HEK293 (cell line): ENCODE measurements around the gene PEAK3.
A peak's percentile ranks its signal among the peaks of the same experiment; 100 is the strongest.

Experiments
- BCL11B ChIP-seq: fragments of 450-650 bp; formaldehyde crosslinking; IDR thresholded peaks from 2 replicates; pipeline ENCODE4 v1.5.1; 2016; ENCODE audit warnings: low read depth, missing biosample characterization, missing genetic modification characterization
- BCL6B ChIP-seq: fragments of 450-650 bp; formaldehyde crosslinking; IDR thresholded peaks from 2 replicates; pipeline ENCODE4 v1.5.1; 2017; ENCODE audit warnings: missing biosample characterization, missing genetic modification characterization
- OVOL3 ChIP-seq: fragments of 450-650 bp; formaldehyde crosslinking; IDR thresholded peaks from 2 replicates; pipeline ENCODE4 v1.5.1; 2016; ENCODE audit warnings: missing biosample characterization, missing genetic modification characterization
- SCRT2 ChIP-seq: fragments of 450-650 bp; formaldehyde crosslinking; IDR thresholded peaks from 2 replicates; pipeline ENCODE4 v1.5.1; 2016; ENCODE audit warnings: missing biosample characterization, missing genetic modification characterization
- SP7 ChIP-seq: fragments of 450-650 bp; formaldehyde crosslinking; IDR thresholded peaks from 2 replicates; pipeline ENCODE4 v1.5.1; 2016; ENCODE audit warnings: missing biosample characterization, missing genetic modification characterization
- YY1 ChIP-seq: fragments of 450-650 bp; formaldehyde crosslinking; IDR thresholded peaks from 2 replicates; pipeline ENCODE4 v1.5.1; 2018; ENCODE audit warnings: missing biosample characterization, missing genetic modification characterization
- ZBTB17 ChIP-seq: fragments of 450-650 bp; formaldehyde crosslinking; IDR thresholded peaks from 2 replicates; pipeline ENCODE4 v1.5.1; 2016; ENCODE audit warnings: missing biosample characterization, missing genetic modification characterization
- ZEB2 ChIP-seq: fragments of 450-650 bp; formaldehyde crosslinking; IDR thresholded peaks from 2 replicates; pipeline ENCODE4 v1.5.1; 2016; ENCODE audit warnings: missing biosample characterization, missing genetic modification characterization
- ZFP69B ChIP-seq: fragments of 450-650 bp; formaldehyde crosslinking; IDR thresholded peaks from 2 replicates; pipeline ENCODE4 v1.5.1; 2016; ENCODE audit warnings: missing biosample characterization, missing genetic modification characterization
- ZIC2 ChIP-seq: fragments of 450-650 bp; formaldehyde crosslinking; IDR thresholded peaks from 2 replicates; pipeline ENCODE4 v1.5.1; 2016; ENCODE audit warnings: missing biosample characterization, missing genetic modification characterization
- ZNF112 ChIP-seq: fragments of 450-650 bp; formaldehyde crosslinking; IDR thresholded peaks from 2 replicates; pipeline ENCODE4 v1.5.0; 2017; ENCODE audit warnings: missing biosample characterization, missing genetic modification characterization
- ZNF121 ChIP-seq: fragments of 450-650 bp; formaldehyde crosslinking; IDR thresholded peaks from 2 replicates; pipeline ENCODE4 v1.5.1; 2016; ENCODE audit warnings: missing biosample characterization, missing genetic modification characterization
- ZNF140 ChIP-seq: fragments of 450-650 bp; formaldehyde crosslinking; IDR thresholded peaks from 2 replicates; pipeline ENCODE4 v1.5.1; 2016; ENCODE audit warnings: missing biosample characterization, missing genetic modification characterization
- ZNF174 ChIP-seq: fragments of 450-650 bp; formaldehyde crosslinking; IDR thresholded peaks from 2 replicates; pipeline ENCODE4 v1.5.0; 2017; ENCODE audit warnings: missing biosample characterization, mild to moderate bottlenecking, missing genetic modification characterization
- ZNF214 ChIP-seq: fragments of 450-650 bp; formaldehyde crosslinking; IDR thresholded peaks from 2 replicates; pipeline ENCODE4 v1.5.1; 2017; ENCODE audit warnings: missing biosample characterization, mild to moderate bottlenecking, missing genetic modification characterization, borderline replicate concordance
- ZNF24 ChIP-seq: fragments of 450-650 bp; formaldehyde crosslinking; IDR thresholded peaks from 2 replicates; pipeline ENCODE4 v1.5.1; 2016; ENCODE audit warnings: missing biosample characterization, missing genetic modification characterization
- ZNF335 ChIP-seq: fragments of 450-650 bp; formaldehyde crosslinking; conservative IDR thresholded peaks from 2 replicates; pipeline ENCODE4 v1.5.1; 2016; ENCODE audit warnings: missing biosample characterization, missing genetic modification characterization
- ZNF391 ChIP-seq: fragments of 450-650 bp; formaldehyde crosslinking; IDR thresholded peaks from 2 replicates; pipeline ENCODE4 v1.5.1; 2016; ENCODE audit warnings: low read depth, missing biosample characterization, missing genetic modification characterization, borderline replicate concordance
- ZNF426 ChIP-seq: fragments of 450-650 bp; formaldehyde crosslinking; IDR thresholded peaks from 2 replicates; pipeline ENCODE4 v1.5.1; 2017; ENCODE audit warnings: missing biosample characterization, missing genetic modification characterization, mild to moderate bottlenecking, inconsistent platforms, moderate library complexity
- ZNF473 ChIP-seq: fragments of 450-650 bp; formaldehyde crosslinking; IDR thresholded peaks from 2 replicates; pipeline ENCODE4 v1.5.1; 2017; ENCODE audit warnings: missing biosample characterization, missing genetic modification characterization
- ZNF544 ChIP-seq: fragments of 450-650 bp; formaldehyde crosslinking; IDR thresholded peaks from 2 replicates; pipeline ENCODE4 v1.5.0; 2017; ENCODE audit warnings: missing biosample characterization, missing genetic modification characterization
- ZNF558 ChIP-seq: fragments of 450-650 bp; formaldehyde crosslinking; IDR thresholded peaks from 2 replicates; pipeline ENCODE4 v1.5.1; 2016; ENCODE audit warnings: missing biosample characterization, missing genetic modification characterization
- ZNF707 ChIP-seq: fragments of 450-650 bp; formaldehyde crosslinking; IDR thresholded peaks from 2 replicates; pipeline ENCODE4 v1.5.1; 2016; ENCODE audit warnings: missing biosample characterization, missing genetic modification characterization
- ZNF791 ChIP-seq: fragments of 450-650 bp; formaldehyde crosslinking; IDR thresholded peaks from 2 replicates; pipeline ENCODE4 v1.5.1; 2016; ENCODE audit warnings: missing biosample characterization, missing genetic modification characterization
- ZSCAN30 ChIP-seq: fragments of 450-650 bp; IDR thresholded peaks from 2 replicates; pipeline ENCODE4 v1.5.1; 2018; ENCODE audit warnings: missing biosample characterization, mild to moderate bottlenecking, missing genetic modification characterization, moderate library complexity
- TF ChIP-seq, protein P1 (sequence below): fragments of 450-650 bp; formaldehyde crosslinking; IDR thresholded peaks from 2 replicates; pipeline ENCODE4 v1.5.1; 2017; ENCODE audit warnings: missing biosample characterization, missing genetic modification characterization
- TF ChIP-seq, protein P2 (sequence below): fragments of 450-650 bp; formaldehyde crosslinking; conservative IDR thresholded peaks from 2 replicates; pipeline ENCODE4 v1.5.1; 2016; ENCODE audit warnings: low read depth, missing biosample characterization, missing genetic modification characterization
- TF ChIP-seq, protein P3 (sequence below): fragments of 450-650 bp; formaldehyde crosslinking; IDR thresholded peaks from 2 replicates; pipeline ENCODE4 v1.5.1; 2016; ENCODE audit warnings: missing biosample characterization, missing genetic modification characterization

Gene PEAK3

GRCh38 chr19:2235381-2236063 is 46.5 kb downstream of the PEAK3 start (continued):
- no peak for TF ChIP-seq ZNF544 (tag by site-specific recombination)
- peak; percentile 29; the same call in 1 of the 2 replicates for TF ChIP-seq ZNF335 (tag by site-specific recombination)
- TF ChIP-seq ZNF24 (tag by site-specific recombination), result no peak
- no peak for TF ChIP-seq SCRT2 (tag by site-specific recombination)
- peak; percentile 92 for TF ChIP-seq ZFP69B (tag by site-specific recombination)
- no peak for TF ChIP-seq BCL11B (tag by site-specific recombination)
- TF ChIP-seq BCL6B, result no peak
- TF ChIP-seq ZIC2, result peak; percentile 99
- no peak for TF ChIP-seq ZNF112 (tag by site-specific recombination)
- TF ChIP-seq, protein P1, sequence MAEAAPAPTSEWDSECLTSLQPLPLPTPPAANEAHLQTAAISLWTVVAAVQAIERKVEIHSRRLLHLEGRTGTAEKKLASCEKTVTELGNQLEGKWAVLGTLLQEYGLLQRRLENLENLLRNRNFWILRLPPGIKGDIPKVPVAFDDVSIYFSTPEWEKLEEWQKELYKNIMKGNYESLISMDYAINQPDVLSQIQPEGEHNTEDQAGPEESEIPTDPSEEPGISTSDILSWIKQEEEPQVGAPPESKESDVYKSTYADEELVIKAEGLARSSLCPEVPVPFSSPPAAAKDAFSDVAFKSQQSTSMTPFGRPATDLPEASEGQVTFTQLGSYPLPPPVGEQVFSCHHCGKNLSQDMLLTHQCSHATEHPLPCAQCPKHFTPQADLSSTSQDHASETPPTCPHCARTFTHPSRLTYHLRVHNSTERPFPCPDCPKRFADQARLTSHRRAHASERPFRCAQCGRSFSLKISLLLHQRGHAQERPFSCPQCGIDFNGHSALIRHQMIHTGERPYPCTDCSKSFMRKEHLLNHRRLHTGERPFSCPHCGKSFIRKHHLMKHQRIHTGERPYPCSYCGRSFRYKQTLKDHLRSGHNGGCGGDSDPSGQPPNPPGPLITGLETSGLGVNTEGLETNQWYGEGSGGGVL, result peak; percentile 82
- no peak for TF ChIP-seq OVOL3 (tag by site-specific recombination)
- no peak; the same call in 1 of the 2 replicates for TF ChIP-seq SP7
- no peak for TF ChIP-seq ZBTB17 (tag by site-specific recombination)
- TF ChIP-seq ZNF391, result no peak
- TF ChIP-seq ZNF791, result no peak
- TF ChIP-seq ZEB2, result no peak
- TF ChIP-seq ZNF473, result no peak
- TF ChIP-seq ZNF558, result no peak
- TF ChIP-seq ZNF121 (tag by site-specific recombination), result no peak
- TF ChIP-seq ZSCAN30 (tag by site-specific recombination), result no peak
- TF ChIP-seq, protein P2, sequence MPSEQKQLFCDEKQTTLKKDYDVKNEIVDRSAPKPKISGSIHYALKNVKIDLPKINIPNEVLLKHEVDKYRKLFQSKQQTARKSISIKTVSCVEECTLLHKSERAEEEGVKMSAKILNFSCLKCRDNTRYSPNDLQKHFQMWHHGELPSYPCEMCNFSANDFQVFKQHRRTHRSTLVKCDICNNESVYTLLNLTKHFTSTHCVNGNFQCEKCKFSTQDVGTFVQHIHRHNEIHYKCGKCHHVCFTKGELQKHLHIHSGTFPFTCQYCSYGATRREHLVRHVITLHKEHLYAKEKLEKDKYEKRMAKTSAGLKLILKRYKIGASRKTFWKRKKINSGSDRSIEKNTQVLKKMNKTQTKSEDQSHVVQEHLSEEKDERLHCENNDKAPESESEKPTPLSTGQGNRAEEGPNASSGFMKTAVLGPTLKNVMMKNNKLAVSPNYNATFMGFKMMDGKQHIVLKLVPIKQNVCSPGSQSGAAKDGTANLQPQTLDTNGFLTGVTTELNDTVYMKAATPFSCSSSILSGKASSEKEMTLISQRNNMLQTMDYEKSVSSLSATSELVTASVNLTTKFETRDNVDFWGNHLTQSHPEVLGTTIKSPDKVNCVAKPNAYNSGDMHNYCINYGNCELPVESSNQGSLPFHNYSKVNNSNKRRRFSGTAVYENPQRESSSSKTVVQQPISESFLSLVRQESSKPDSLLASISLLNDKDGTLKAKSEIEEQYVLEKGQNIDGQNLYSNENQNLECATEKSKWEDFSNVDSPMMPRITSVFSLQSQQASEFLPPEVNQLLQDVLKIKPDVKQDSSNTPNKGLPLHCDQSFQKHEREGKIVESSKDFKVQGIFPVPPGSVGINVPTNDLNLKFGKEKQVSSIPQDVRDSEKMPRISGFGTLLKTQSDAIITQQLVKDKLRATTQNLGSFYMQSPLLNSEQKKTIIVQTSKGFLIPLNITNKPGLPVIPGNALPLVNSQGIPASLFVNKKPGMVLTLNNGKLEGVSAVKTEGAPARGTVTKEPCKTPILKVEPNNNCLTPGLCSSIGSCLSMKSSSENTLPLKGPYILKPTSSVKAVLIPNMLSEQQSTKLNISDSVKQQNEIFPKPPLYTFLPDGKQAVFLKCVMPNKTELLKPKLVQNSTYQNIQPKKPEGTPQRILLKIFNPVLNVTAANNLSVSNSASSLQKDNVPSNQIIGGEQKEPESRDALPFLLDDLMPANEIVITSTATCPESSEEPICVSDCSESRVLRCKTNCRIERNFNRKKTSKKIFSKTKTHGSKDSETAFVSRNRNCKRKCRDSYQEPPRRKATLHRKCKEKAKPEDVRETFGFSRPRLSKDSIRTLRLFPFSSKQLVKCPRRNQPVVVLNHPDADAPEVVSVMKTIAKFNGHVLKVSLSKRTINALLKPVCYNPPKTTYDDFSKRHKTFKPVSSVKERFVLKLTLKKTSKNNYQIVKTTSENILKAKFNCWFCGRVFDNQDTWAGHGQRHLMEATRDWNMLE (tag by site-specific recombination), result no peak
- TF ChIP-seq YY1 (tag by site-specific recombination), result no peak
- no peak for TF ChIP-seq ZNF174 (tag by site-specific recombination)
- no peak for TF ChIP-seq ZNF140 (tag by site-specific recombination)
- TF ChIP-seq ZNF214 (tag by site-specific recombination), result no peak
- TF ChIP-seq, protein P3, sequence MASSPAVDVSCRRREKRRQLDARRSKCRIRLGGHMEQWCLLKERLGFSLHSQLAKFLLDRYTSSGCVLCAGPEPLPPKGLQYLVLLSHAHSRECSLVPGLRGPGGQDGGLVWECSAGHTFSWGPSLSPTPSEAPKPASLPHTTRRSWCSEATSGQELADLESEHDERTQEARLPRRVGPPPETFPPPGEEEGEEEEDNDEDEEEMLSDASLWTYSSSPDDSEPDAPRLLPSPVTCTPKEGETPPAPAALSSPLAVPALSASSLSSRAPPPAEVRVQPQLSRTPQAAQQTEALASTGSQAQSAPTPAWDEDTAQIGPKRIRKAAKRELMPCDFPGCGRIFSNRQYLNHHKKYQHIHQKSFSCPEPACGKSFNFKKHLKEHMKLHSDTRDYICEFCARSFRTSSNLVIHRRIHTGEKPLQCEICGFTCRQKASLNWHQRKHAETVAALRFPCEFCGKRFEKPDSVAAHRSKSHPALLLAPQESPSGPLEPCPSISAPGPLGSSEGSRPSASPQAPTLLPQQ, result peak; percentile 90
- TF ChIP-seq ZNF707 (tag by site-specific recombination), result no peak
- TF ChIP-seq ZNF426 (tag by site-specific recombination), result no peak
